A673 (cell line): ENCODE results near the gene NDUFS7.

ENCODE experiments used
- CTCF ChIP-seq: fragments of 300-800, 200-600 bp; sonication (generic); conservative IDR thresholded peaks from 2 replicates; pipeline ENCODE4 v1.5.1; 2017; ENCODE audit warnings: low read depth, mild to moderate bottlenecking, antibody characterized with exemption, low read length, moderate library complexity, mixed read lengths
- EZH2 ChIP-seq: fragments of 200-600 bp; sonication (generic); IDR thresholded peaks from 2 replicates; pipeline ENCODE4 v1.6.1; 2017; ENCODE audit warnings: borderline replicate concordance, low read depth, mild to moderate bottlenecking, mixed read lengths, antibody characterized with exemption, low read length; ENCODE audit not compliant: poor library complexity, severe bottlenecking

DNA sequence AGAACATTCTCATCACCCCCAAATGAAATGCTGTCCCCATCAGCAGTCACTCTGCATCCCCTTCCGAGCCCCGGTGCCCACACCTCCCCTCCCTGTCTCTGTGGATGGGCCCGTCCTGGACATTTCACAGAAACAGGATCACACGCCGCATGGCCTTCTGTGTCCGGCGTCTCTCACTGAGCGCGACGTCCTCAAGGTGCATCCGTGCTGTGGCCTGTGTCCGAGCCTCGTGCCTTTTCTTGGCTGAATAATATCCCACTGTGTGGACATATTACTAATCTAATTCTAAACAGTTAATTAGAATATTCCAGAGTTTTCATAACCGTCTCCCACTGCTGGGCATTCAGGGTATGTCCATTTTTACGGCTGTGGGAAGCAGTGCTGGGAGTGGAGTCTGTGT, 8.7 kb downstream of the NDUFS7 start:
- TF ChIP-seq CTCF: no peak
- no peak for TF ChIP-seq EZH2
